Transverse colon (tissue), 4 donors: ENCODE measurements around the gene CLEC4F.

Source experiments
- EP300 ChIP-seq: sonication (generic); formaldehyde crosslinking; IDR thresholded peaks from one replicate; pipeline ENCODE4 v1.6.1; 2017; ENCODE audit warnings: antibody characterized with exemption, low read depth
- POLR2A ChIP-seq: fragments of 450-650 bp; IDR thresholded peaks from one replicate; pipeline ENCODE4 v1.6.1; 2016; ENCODE audit warnings: antibody characterized with exemption, mild to moderate bottlenecking, moderate library complexity
- POLR2AphosphoS5 ChIP-seq, 3 donors: sonication (generic); formaldehyde crosslinking; IDR thresholded peaks; one replicate each; pipeline ENCODE4 v1.6.1; 2016; ENCODE audit warnings: antibody characterized with exemption in 3 of 3
- TF ChIP-seq, protein P1 (sequence below), 5 experiments: fragments of 200-600 bp in 3 of 5; fragments of 450-650 bp in 2 of 5; sonication (generic) in 3 of 5; IDR thresholded peaks; 1 replicate in 2 of 5; 2 replicates in 3 of 5; pipeline ENCODE4 v1.5.1; 2016 to 2017; ENCODE audit warnings: antibody characterized with exemption in 5 of 5, inconsistent platforms in 3 of 5, mild to moderate bottlenecking in 2 of 5, moderate library complexity in 1 of 5

DNA sequence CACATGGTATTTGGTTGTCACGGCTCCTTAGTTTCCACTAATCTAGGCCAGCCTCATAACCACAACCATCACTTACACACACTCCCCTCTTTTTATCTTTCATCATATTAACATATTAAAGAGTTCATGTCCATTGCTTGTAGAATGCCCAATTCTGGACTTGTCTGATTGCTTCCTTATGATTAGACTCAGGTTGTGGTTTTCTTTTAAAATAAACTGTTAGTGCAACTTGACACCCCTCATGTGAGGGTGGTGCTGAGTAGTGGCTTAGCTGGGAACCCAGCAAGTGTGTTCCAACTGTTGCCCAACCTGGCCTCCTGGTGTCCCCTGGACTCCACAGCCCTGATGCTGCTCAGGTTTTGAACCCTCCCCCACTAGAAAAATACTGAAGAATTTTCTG is 35.3 kb upstream of the CLEC4F start:
- TF ChIP-seq POLR2AphosphoS5 (IDR thresholded peaks at IDR 0.05) (no peak), EP300 (no peak), POLR2A (no peak)
- TF ChIP-seq, protein P1, sequence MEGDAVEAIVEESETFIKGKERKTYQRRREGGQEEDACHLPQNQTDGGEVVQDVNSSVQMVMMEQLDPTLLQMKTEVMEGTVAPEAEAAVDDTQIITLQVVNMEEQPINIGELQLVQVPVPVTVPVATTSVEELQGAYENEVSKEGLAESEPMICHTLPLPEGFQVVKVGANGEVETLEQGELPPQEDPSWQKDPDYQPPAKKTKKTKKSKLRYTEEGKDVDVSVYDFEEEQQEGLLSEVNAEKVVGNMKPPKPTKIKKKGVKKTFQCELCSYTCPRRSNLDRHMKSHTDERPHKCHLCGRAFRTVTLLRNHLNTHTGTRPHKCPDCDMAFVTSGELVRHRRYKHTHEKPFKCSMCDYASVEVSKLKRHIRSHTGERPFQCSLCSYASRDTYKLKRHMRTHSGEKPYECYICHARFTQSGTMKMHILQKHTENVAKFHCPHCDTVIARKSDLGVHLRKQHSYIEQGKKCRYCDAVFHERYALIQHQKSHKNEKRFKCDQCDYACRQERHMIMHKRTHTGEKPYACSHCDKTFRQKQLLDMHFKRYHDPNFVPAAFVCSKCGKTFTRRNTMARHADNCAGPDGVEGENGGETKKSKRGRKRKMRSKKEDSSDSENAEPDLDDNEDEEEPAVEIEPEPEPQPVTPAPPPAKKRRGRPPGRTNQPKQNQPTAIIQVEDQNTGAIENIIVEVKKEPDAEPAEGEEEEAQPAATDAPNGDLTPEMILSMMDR (IDR thresholded peaks at IDR 0.05), result no peak
